Small intestine (tissue), 7 donors: ENCODE measurements around the gene LINGO4. TPM values are rescaled to one million over a fixed set of nuclear protein-coding genes. Genes with fewer than 3 reads are reported as not detected.

Experiments used
- DNase-seq, 2 donors: peaks; one replicate each; pipeline versions ENCODE4 v3.0.0 to v3.0.0-alpha.2; 2013
- FAIRE-seq: peaks from 2 replicates; lab custom pipeline; 2012; peaks lifted over from hg19 to GRCh38; lab: Jason Lieb, UNC
- H3K27ac ChIP-seq, 3 donors: one replicate each; pipeline ENCODE4 v1.5.1; 2013; ENCODE audit warnings: low read length in 2 of 3, mild to moderate bottlenecking in 2 of 3, control low read depth in 1 of 3, inconsistent platforms in 1 of 3, low read depth in 1 of 3, moderate library complexity in 1 of 3
- H3K27me3 ChIP-seq, 3 donors: one replicate each; pipeline ENCODE4 v1.6.1; 2013; ENCODE audit warnings: low read length in 3 of 3, inconsistent platforms in 1 of 3; ENCODE audit not compliant: control insufficient read depth in 3 of 3, insufficient read depth in 3 of 3
- H3K36me3 ChIP-seq, 3 donors: one replicate each; pipeline ENCODE4 v1.6.1; 2013; ENCODE audit warnings: low read length in 3 of 3, inconsistent platforms in 1 of 3, low read depth in 1 of 3, mild to moderate bottlenecking in 1 of 3, moderate library complexity in 1 of 3; ENCODE audit not compliant: control insufficient read depth in 3 of 3, insufficient read depth in 2 of 3
- H3K4me1 ChIP-seq, 3 donors: one replicate each; pipeline ENCODE4 v1.6.1; 2013; ENCODE audit warnings: low read length in 2 of 3, inconsistent platforms in 1 of 3, low read depth in 1 of 3, mild to moderate bottlenecking in 1 of 3, moderate library complexity in 1 of 3; ENCODE audit not compliant: control insufficient read depth in 3 of 3, insufficient read depth in 2 of 3
- H3K4me3 ChIP-seq, 3 donors: one replicate each; pipeline ENCODE4 v1.5.1; 2013; ENCODE audit warnings: low read length in 3 of 3, control low read depth in 1 of 3, inconsistent platforms in 1 of 3, low read depth in 1 of 3, mild to moderate bottlenecking in 1 of 3, moderate library complexity in 1 of 3
- H3K9me3 ChIP-seq, 2 donors: one replicate each; pipeline ENCODE4 v1.6.1; 2013; ENCODE audit warnings: low read depth in 1 of 2, low read length in 1 of 2; ENCODE audit not compliant: control insufficient read depth in 2 of 2, insufficient read depth in 1 of 2
- WGBS, 3 donors: extraction: QIAGEN DNeasy Blood & Tissue Kit; methylation state at CpG; one replicate each; pipeline ENCODE4 v1.1.7; 2013; 5-methylcytosine and 5-hydroxymethylcytosine counted together
- polyA plus RNA-seq, 4 donors: library from polyadenylated mRNA; stranded (reverse) in 3 of 4; unstranded in 1 of 4; fragments of 200-250 nt in 3 of 4; fragments of 120-200 nt in 1 of 4; gene quantifications; one replicate each; pipeline versions ENCODE4 v1.2.1 to v1.2.3, GENCODE V29; 2013
- donor health status: healthy with polysubstance abuse.
- donor health status: control.
- donor health status: control.
- donor health status: Bipolar disorder and iron deficiency.
- donor health status: healthy.

LINGO4 gene
- polyA plus RNA-seq, 4 donors = 0.15 to 0.89 TPM; not detected in 2

GRCh38 chr1:151803915-151804314 lies 1.3 kb downstream of the LINGO4 start:
- WGBS, 3 donors = 93 to 100% (median 96%) methylated on average over 3 of the region's 3 CpGs
- Histone ChIP-seq H3K4me3 (no peak overlapping the region), H3K27me3 (peaks cover 0 to 50% (median 0%) of the 10 kb centered on the region in 3 donors), H3K9me3 (no peaks in the 10 kb centered on the region), H3K36me3 (no peaks in the 10 kb centered on the region), H3K27ac (no peak overlapping the region), H3K4me1 (no peaks in the 10 kb centered on the region)
- DNase-seq (no peak), FAIRE-seq (no peak)

DNA sequence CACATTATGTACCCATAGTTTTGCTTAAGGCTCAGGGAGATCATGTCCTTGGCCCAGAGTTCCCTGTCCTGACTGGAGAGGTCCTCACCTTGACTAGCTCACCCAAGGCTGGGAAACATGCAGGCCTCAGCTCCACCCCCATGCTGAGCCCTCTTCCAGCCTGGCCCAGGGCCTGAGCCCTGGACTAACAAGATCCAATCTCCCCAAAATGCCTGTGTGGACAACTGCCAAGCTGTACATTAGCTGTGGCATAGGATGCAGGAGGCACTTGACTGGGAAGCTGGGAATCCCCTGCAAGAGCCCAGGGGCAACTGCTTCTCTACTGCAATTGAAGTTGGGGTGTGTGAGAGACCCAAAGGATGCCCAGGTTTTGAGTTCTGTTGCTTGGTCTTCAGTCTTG lies 2.1 kb downstream of the LINGO4 start:
- H3K4me3 ChIP-seq = no peak overlapping the region
- no peaks in the 10 kb centered on the region for H3K36me3 ChIP-seq
- H3K27ac ChIP-seq = no peak overlapping the region
- no peaks in the 10 kb centered on the region for H3K9me3 ChIP-seq
- DNase-seq (no peak), FAIRE-seq (no peak)
- no peaks in the 10 kb centered on the region for H3K4me1 ChIP-seq
- H3K27me3 ChIP-seq = peaks cover 0 to 54% (median 0%) of the 10 kb centered on the region in 3 donors

GRCh38 chr1:151802372-151802771 lies 2.8 kb downstream of the LINGO4 start:
- no peak for DNase-seq
- no peak for FAIRE-seq
- H3K4me1 ChIP-seq = no peaks in the 10 kb centered on the region
- H3K36me3 ChIP-seq = no peaks in the 10 kb centered on the region
- H3K9me3 ChIP-seq = no peaks in the 10 kb centered on the region
- WGBS, 3 donors = 86 to 93% (median 90%) methylated on average over 5 of the region's 5 CpGs
- H3K27me3 ChIP-seq = peaks cover 0 to 54% (median 0%) of the 10 kb centered on the region in 3 donors
- H3K4me3 ChIP-seq = no peak overlapping the region
- H3K27ac ChIP-seq = no peak overlapping the region

GRCh38 chr1:151801846-151802245 lies 3.4 kb downstream of the LINGO4 start:
- no peak for DNase-seq
- H3K4me1 ChIP-seq = no peaks in the 10 kb centered on the region
- WGBS, 3 donors = 75 to 89% (median 78%) methylated on average over 4 to 7 of the region's 7 CpGs
- no peak for FAIRE-seq
- no peak overlapping the region for H3K4me3 ChIP-seq
- no peak overlapping the region for H3K27ac ChIP-seq
- peaks cover 0 to 54% (median 0%) of the 10 kb centered on the region in 3 donors for H3K27me3 ChIP-seq
- H3K9me3 ChIP-seq = no peaks in the 10 kb centered on the region
- no peaks in the 10 kb centered on the region for H3K36me3 ChIP-seq

DNA sequence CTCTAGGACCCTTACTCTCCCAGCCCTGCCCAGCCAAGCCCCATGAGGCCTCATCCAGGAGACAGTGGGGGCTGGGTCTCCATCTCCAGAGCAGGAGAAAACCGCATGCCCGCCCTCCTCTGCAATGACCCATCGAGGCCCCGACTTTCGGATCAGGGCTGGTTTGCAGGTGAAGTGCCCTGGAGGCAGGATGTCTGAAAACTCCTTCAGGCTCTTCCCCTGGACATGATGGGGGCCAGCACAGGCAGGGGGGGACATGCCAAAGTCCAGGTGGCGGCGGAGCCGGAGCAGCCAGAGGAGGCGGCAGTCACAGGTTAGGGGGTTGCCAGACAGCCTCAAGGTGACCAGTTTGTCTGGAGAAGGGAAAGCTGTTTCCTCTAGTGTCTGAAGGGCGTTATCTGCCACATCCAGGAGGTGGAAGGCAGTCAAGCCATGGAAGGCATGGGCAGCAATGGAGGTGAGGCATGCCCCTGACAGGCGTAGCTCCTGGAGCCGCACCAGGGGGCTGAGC lies 3.9 kb downstream of the LINGO4 start:
- Histone ChIP-seq H3K9me3 (no peaks in the 10 kb centered on the region), H3K4me3 (no peak overlapping the region), H3K27me3 (peaks cover 0 to 54% (median 0%) of the 10 kb centered on the region in 3 donors), H3K4me1 (no peaks in the 10 kb centered on the region), H3K27ac (no peak overlapping the region), H3K36me3 (no peaks in the 10 kb centered on the region)
- no peak for DNase-seq
- WGBS, 3 donors = 86 to 92% (median 89%) methylated on average over 12 of the region's 12 CpGs
- no peak for FAIRE-seq

DNA sequence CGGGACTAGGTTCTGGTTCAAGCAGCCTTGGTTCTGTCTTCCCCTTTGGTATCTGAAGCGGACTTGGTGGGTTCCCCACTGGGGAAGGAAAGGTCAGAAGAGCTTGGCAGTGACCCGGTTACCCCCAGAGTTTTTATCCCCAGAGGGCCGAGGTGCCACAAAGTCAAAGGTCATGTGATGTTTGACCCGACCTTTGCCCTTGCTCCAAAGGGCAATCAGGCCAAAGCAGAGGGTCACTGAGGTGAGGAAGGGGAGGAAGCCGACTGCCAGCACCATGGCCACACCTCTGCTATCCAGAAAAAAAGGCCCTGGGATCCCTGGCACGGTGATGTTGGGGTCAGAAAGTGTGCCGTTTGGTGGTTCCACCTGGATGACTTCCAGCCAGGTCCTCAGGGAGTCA lies 4.4 kb downstream of the LINGO4 start:
- no peaks in the 10 kb centered on the region for H3K9me3 ChIP-seq
- DNase-seq (no peak), FAIRE-seq (no peak)
- H3K36me3 ChIP-seq = no peaks in the 10 kb centered on the region
- no peaks in the 10 kb centered on the region for H3K4me1 ChIP-seq
- no peak overlapping the region for H3K27ac ChIP-seq
- H3K4me3 ChIP-seq = no peak overlapping the region
- H3K27me3 ChIP-seq = peaks cover 0 to 54% (median 0%) of the 10 kb centered on the region in 3 donors
- WGBS, 3 donors = 44 to 64% (median 55%) methylated on average over 8 of the region's 8 CpGs

DNA sequence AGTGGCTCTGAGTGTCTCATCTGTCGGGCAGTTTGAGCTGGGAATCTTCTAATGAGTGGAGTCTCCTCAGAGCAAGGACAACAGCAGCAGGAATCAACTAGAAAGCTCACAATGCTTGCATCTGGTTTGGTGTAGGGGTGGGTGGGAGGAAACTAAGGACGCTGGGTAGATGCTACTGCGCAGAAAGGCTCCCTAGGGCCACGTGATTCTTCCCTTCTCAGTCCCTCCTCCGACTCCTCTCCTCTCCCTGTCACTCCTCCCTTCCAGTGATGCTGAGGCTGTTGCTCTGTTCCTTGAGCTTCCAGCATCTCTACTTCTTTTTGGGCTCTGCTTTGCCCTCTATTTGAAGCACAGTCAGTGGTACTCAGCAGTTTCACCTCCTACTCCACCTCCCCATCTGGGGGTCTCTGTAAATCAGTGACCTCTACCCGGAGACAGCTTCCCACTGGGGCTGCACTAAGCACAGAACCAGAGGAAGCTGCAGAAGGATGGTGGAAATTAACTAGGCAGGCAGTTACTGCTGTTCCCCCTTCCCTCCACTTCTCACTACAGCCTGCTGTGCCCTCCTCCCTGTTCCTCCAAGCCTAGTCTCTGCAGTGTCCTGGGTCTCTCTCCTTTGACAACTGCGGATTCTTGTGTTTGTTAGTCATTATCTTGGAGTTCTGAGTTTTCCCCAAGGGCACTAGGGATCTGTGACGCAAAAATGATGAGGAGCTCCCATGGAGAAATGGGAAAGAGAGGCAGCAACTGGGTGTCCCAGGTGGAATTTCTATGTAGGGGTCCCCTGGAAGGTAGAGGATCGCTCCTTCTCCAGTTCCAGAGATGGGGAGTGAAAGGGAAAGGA lies 5.8 kb downstream of the LINGO4 start:
- Histone ChIP-seq H3K27ac (no peak overlapping the region), H3K27me3 (peaks cover 0 to 43% (median 0%) of the 10 kb centered on the region in 3 donors), H3K4me3 (no peak overlapping the region), H3K9me3 (no peaks in the 10 kb centered on the region), H3K36me3 (no peaks in the 10 kb centered on the region), H3K4me1 (no peaks in the 10 kb centered on the region)
- DNase-seq (no peak), FAIRE-seq (no peak)
- 61 to 75% (median 67%) methylated on average over 9 of the region's 9 CpGs for WGBS, 3 donors

- DNase-seq (no peak), FAIRE-seq (no peak)
- Histone ChIP-seq H3K4me3 (no peak overlapping the region), H3K27ac (no peak overlapping the region), H3K9me3 (no peaks in the 10 kb centered on the region), H3K36me3 (no peaks in the 10 kb centered on the region), H3K4me1 (no peaks in the 10 kb centered on the region), H3K27me3 (peaks cover 0 to 37% (median 0%) of the 10 kb centered on the region in 3 donors)
- WGBS, 3 donors = 89 to 93% (median 92%) methylated on average over 5 of the region's 5 CpGs
Measured at GRCh38 chr1:151798571-151798970, 6.6 kb downstream of the LINGO4 start.
